ENCODE measurements around the gene DYNLRB2.

Gene DYNLRB2

DNA sequence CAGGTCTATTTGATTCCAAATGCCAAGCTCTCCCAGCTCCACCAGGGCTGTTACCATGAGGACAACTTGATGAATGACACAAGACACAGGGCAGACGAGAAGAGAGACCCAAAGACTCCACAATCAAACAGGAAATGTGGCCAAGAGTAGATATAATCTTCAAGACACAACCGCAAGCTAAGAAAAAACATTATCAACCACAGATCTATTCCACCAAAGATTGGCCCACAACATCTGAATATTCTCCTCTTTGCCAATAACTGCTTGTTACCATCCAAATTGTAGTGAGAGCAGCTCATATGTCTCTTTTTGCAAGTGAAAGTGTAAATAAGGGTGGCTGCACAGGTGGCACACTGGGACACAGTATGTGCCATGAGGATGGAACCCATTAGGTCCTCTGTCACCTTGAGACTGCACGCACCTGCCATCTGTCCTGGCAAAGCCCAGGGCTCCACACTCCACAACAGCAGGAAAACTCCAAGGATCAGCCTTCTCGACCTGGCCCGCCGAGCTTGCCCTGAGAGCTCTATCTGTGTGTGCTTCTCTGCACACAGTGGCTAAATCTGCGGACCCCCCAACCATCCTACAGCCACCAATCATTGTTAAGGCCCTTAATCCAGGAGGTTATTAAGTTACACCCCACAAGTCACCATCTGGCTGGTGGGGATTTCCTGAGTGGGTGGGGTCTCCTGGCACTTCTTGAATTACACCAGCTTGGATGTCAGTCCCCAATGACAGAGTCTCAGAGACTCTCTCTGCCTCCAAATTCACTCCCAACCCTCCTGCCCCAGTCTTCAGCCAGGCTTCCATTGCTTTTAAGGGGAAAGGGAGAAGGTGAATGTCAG lies 50.5 kb downstream of the DYNLRB2 start:
- no peak overlapping the region for H3K27ac ChIP-seq
- no peak for TF ChIP-seq ZFX (IDR thresholded peaks at IDR 0.05; ENCODE audit: borderline replicate concordance)
- TF ChIP-seq, protein P1, sequence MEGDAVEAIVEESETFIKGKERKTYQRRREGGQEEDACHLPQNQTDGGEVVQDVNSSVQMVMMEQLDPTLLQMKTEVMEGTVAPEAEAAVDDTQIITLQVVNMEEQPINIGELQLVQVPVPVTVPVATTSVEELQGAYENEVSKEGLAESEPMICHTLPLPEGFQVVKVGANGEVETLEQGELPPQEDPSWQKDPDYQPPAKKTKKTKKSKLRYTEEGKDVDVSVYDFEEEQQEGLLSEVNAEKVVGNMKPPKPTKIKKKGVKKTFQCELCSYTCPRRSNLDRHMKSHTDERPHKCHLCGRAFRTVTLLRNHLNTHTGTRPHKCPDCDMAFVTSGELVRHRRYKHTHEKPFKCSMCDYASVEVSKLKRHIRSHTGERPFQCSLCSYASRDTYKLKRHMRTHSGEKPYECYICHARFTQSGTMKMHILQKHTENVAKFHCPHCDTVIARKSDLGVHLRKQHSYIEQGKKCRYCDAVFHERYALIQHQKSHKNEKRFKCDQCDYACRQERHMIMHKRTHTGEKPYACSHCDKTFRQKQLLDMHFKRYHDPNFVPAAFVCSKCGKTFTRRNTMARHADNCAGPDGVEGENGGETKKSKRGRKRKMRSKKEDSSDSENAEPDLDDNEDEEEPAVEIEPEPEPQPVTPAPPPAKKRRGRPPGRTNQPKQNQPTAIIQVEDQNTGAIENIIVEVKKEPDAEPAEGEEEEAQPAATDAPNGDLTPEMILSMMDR (IDR thresholded peaks at IDR 0.05): no peak

DNA sequence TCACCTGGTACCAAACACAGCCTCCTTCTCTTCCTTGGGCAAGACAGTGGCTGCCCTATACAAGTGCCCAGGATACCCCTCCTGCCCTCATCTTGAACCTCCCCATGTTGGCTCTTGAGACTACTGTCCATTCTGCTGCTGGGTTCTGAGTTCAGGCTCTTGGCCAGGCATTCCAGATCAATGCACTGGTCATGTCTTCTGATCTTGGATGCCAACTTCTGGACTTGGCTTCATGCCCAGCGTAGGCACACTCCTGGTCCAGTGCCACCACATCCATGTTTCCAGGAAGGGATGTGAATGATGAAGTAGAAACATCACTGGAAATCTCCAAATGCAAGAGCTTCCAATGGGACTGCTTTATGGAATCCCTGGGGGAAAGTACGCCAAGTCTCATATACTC lies 51.5 kb downstream of the DYNLRB2 start:
- TF ChIP-seq ZFX (IDR thresholded peaks at IDR 0.05; ENCODE audit: borderline replicate concordance): no peak
- TF ChIP-seq, protein P1 (IDR thresholded peaks at IDR 0.05): no peak
- H3K27ac ChIP-seq: no peak overlapping the region

DNA sequence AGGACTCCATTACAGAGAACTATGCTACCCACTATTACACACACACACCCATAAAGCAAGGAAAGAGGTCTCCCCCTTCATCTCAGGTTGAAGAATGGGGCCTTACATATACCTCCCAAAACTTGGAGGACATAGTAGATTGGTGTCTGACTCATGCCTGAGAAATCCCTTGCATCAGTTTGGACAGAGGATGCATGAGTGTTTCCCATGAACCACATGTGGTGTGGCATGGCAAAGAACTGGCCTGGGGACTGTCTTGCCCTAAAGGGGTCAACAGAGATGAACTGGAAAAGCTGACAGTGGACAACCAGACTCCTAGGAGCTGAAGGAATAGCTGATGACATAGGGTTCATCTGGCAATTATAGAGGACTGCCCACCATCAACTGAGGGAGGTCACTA lies 54.0 kb downstream of the DYNLRB2 start:
- H3K27ac ChIP-seq: no peak overlapping the region
- TF ChIP-seq ZFX (IDR thresholded peaks at IDR 0.05; ENCODE audit: borderline replicate concordance): no peak
- TF ChIP-seq, protein P1 (IDR thresholded peaks at IDR 0.05): no peak

DNA sequence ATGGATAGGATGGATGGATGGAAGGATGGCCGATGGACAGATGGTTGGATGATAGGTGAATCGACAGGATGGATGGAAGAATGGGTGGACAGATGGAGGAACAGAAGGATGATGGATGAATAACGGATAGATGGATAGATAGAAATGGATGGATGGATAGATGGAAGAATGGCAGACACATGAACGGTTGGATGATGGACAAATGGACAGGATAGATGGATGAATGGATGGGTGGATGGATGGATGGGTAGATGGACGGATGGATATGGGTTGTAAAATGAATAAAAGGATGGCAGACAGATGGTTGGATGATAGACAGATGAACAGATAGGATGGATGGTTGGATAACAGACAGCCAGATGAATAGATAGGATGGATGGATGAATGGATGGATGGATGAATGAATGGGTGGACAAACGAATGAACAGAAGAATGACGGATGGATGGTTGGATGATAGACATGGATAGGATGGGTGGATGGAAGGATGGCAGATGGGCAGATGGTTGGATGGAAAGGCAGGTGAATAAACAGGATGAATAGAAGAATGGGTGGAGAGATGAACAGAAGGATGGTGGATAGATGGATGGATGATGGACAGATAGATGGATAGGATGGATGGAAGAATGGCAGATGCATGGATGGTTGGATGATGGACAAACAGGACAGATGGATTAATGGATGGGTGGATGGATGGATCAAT lies 55.9 kb downstream of the DYNLRB2 start:
- no peak overlapping the region for H3K27ac ChIP-seq
- TF ChIP-seq, protein P1 (IDR thresholded peaks at IDR 0.05): no peak
- no peak for TF ChIP-seq ZFX (IDR thresholded peaks at IDR 0.05; ENCODE audit: borderline replicate concordance)

DNA sequence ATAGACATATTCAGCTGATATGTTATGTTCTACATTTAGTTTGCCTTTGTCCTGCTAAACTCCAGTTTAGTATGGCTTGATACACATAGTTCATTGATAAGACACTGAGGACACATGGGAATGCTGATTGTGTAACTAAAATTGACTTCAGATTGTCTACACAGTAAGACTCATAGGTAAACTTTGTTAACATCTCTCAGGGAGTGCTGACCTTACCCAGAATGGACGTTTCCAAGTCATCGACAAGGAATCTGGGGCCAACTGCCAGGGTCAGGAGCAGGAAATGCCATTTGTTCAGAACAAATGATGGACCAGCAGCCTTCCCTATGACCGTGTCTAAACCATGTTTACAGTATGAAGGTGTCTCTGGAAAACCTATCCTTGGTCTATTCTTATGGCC lies 58.7 kb downstream of the DYNLRB2 start:
- TF ChIP-seq, protein P1 (IDR thresholded peaks at IDR 0.05): no peak
- no peak for TF ChIP-seq ZFX (IDR thresholded peaks at IDR 0.05; ENCODE audit: borderline replicate concordance)
- no peak overlapping the region for H3K27ac ChIP-seq
